ENCODE results near the gene KRTAP10-2.
"Not testable (repeated sequence)": the region's sequence is repeated elsewhere in the genome, so short reads cannot be mapped to it uniquely, and the experiment has no call there.

KRTAP10-2 gene, protein sequence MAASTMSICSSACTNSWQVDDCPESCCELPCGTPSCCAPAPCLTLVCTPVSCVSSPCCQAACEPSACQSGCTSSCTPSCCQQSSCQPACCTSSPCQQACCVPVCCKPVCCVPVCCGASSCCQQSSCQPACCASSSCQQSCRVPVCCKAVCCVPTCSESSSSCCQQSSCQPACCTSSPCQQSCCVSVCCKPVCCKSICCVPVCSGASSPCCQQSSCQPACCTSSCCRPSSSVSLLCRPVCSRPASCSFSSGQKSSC
- total RNA-seq = 0 reads per million in 4 donors

- DNase-seq = peak in 1 of 5 donors; percentile 4
These were observed at the start of gene KRTAP10-2 for GRCh38 chr21:44551340-44551961. TSS of gene KRTAP10-2 (minus strand) at chr21:44551505. CDS start at chr21:44551458, 47 bp downstream.

- not testable (repeated sequence) for DNase-seq
These were observed 49.8 kb upstream of the KRTAP10-2 start for GRCh38 chr21:44601091-44601490.

- DNase-seq = not testable (repeated sequence)
These were observed 49.0 kb upstream of the KRTAP10-2 start, which contains the start of gene KRTAP10-7 for GRCh38 chr21:44600118-44600978. TSS of gene KRTAP10-7 (plus strand) at chr21:44600597. CDS start at chr21:44600622, 25 bp downstream.

GRCh38 chr21:44599264-44600029 lies 48.1 kb upstream of the KRTAP10-2 start:
- DNase-seq = no peak

DNA sequence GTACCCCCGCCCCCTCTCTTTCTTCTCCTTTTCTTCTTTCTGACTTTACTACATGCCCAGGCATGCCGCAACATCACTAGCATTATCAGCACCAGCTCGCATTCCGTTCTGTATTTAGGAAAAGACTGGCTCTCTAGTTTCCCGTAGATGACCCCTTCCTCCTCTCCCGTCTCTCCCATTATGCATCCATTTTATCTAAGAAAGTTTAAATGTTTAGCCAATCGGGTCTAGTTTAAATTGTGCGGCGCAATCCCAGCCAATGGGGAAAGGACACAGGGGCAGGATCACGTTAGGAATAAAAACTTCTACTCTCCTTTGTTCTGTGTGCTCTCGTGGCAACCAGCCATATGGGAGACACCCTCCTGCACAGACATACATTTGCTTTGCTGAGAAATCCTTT lies 46.8 kb upstream of the KRTAP10-2 start:
- no peak for DNase-seq

- DNase-seq = no peak
These were observed 44.9 kb upstream of the KRTAP10-2 start for GRCh38 chr21:44596068-44596725.

- DNase-seq = no peak
These were observed 44.2 kb upstream of the KRTAP10-2 start for GRCh38 chr21:44595524-44595923.

DNA sequence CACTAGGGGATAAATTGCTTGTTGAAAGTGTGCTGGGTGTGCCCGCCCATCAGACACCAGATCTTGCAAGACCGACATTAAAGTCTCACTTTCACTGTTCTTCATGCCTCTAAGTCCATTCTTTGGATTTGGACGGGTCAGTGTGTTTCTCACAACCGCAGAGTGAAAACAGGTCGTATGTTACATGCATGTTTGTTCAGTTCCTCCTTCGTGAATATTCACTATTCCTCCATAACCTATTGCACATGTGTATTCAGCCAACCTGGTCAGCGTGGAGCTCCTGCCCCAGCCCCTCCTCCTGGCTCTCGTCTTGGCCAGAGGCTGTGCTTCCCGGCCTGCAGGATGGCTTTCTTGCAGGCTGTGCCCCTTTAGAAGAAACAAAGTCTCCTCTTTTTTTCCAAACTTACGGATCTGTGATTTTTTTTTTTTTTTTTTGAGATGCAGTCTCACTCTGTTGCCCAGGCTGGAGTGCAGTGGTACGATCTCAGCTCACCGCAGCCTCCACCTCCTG lies 43.2 kb upstream of the KRTAP10-2 start:
- no peak for DNase-seq

- no peak for DNase-seq
These were observed 42.5 kb upstream of the KRTAP10-2 start for GRCh38 chr21:44593598-44594405.

DNA sequence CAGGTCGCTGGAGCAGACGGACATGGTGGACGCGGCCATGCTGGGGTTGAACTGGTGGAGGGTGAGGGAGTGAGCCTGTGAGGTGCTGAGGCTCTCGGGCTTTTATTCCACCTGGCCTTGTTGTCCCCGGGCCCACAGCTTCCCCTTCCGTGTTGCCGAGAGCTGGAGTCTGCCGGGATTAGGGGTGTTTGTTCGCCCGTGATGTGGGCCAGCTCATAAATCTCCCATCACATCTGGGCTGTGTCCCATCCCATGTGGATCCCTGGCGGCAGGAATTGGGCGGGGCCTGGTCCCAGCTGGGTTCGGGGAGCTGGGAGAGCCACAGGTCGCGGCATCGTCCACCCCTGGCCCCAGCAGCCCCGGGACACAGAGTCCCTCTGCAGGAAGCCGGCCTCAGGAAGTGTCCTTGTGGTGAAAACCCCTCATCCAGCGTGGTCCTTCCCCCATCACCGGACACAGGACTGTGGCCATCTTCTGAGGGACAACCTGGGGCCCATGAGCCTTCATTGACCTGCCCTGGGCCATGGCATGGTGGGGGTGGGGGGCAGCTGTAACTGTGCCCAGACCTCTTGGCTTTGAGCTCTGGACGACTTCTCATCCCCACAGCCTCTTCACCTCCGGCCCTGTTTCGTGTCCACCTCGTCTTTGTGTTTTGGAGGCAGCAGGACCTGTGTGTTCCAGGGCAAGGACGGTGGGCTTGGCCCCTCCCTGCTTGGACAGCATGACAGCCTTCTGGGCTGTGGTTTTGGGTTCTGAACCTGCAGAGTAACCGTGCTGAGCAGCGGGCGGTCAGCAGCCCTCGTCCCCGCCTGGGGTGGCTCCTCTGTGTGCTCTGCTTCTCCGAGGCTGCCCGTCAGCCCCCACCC lies 41.4 kb upstream of the KRTAP10-2 start, which contains the start of gene KRTAP10-6:
TSS of gene KRTAP10-6 (minus strand) at position 60 of the 866 bp plus-strand sequence. CDS start at position 39, 21 bp downstream.
- no peak for DNase-seq

DNA sequence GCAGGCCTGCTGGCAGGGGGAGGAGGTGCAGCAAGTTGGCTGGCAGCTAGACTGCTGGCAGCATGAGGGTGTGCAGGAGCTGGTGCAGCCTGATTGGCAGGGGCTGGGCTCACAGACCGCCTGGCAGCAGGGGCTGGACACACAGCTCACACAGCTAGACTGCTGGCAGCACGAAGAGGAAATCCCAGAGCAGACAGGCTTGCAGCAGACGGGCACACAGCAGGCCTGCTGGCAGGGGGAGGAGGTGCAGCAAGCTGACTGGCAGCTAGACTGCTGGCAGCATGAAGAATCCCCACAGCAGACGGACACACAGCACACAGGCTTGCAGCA lies 40.5 kb upstream of the KRTAP10-2 start:
- DNase-seq = not testable (repeated sequence)

DNA sequence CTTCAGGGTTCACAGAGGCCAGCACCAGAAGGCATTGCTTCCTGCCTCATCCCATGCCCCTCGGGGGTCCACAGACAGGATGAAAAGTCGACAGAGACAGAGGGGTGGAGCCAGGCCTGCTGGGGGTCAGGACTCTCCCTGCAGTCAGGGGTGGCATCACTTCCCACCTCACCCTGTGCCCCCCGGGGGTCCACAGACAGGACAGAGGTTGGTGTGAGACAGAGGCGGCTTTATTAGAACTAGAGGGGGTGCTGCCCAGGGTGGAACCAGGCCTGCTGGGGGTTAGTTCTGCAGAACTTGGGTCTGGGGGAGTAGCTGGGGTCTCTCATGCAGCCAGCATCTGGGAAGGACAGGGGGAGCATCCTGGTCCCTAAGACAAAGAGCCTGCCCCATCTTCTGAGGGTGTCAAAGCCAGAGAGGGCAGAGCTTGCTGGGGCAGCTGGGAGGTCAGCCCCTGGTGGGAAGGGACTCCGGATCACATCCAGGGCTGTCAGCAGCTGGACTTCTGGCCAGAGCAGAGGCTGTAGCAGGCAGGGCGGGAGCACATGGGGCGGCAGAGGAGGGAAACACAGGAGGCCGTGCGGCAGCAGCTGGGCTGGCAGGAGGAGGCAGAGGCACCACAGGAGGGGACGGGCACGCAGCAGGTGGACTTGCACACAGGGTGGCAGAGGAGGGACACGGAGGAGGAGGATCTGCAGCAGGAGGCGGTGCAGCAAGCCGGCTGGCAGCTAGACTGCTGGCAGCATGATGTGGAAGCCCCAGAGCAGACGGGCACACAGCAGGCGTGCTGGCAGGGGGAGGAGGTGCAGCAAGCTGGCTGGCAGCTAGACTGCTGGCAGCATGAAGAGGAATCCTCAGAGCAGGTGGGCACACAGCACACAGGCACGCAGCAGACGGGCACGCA lies 39.8 kb upstream of the KRTAP10-2 start:
- not testable (repeated sequence) for DNase-seq

GRCh38 chr21:44590311-44590721 lies 39.0 kb upstream of the KRTAP10-2 start:
- no peak for DNase-seq

DNA sequence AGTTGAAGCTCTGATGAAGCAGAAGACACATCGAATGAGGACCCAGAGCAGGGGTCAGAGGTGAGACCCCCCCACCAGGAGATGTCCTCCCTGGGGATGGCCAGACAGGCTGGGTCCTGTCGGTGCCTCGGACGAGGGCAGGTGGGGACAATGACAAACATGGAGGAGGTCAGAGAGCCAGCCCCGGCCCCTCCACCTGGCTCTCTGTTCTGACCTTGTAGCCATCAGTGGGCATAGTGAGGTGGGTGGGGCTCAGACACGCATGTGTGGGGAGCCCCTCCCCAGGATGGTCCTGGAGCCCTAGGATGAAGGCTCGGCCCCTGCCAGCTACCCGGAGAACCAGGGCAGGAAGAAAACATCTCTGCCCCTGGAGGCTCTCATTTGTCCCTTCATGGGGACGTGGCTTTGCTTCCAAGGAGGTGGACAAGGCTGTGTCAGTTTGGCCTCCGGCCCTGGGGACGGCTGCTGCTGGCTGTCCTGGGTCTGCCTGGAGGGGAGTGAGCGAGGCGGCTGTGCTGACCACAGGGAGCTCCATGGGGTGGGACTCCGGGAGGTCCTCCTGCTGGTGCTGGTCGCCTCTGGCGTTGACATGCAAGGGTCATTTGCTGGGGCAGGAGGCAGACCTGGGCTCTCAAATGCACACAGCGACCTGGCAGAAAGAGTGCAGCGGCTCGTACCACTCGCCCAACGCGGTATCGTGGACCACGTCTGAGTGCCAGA lies 38.4 kb upstream of the KRTAP10-2 start:
- DNase-seq = no peak

GRCh38 chr21:44589094-44589493 lies 37.8 kb upstream of the KRTAP10-2 start:
- DNase-seq = no peak

GRCh38 chr21:44585892-44586291 lies 34.6 kb upstream of the KRTAP10-2 start:
- no peak for DNase-seq

DNA sequence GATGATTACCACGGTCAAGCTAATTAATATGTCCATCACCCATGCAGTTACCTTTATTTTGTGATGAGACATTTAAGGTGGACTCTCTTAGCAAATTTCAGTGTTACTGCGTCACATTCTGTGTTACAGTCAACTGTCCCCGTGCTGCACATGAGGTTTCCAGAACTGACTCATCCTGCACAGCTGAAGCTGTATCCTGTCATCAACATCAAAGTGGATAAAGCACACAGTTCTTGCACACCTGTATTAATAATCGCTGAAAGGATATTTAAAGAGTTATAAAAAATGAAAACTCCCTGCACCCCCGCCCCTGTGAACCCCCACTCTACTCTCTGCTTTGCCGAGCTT lies 32.5 kb upstream of the KRTAP10-2 start:
- DNase-seq = peak in 1 of 5 donors; percentile 70
